Measurements from ENCODE around the gene UBQLN2. TPM values are rescaled to one million over a fixed set of nuclear protein-coding genes. Genes with fewer than 3 reads are reported as not detected.

Gene UBQLN2
- total RNA-seq, 1 donor from 2014 or later, result 39.9 TPM

GRCh38 chrX:56615282-56615681 lies 51.9 kb downstream of the UBQLN2 start:
- TF ChIP-seq CTCF (IDR thresholded peaks at IDR 0.05; ENCODE audit: insufficient read depth, low read length, poor library complexity, severe bottlenecking), result no peak
- H3K36me3 ChIP-seq (ENCODE audit: control insufficient read depth, insufficient read depth, low read length), result no peaks in the 10 kb centered on the region

More at GRCh38 chrX:56615282-56615681, 51.9 kb downstream of the UBQLN2 start:
- Histone ChIP-seq H3K27me3 (ENCODE audit: control insufficient read depth, insufficient read depth, low read length) (no peaks in the 10 kb centered on the region), H3K4me3 (ENCODE audit: low read depth, low read length) (no peak overlapping the region)
- DNase-seq (ENCODE audit: low read depth), result no peak

Other genes starting within 250 kb of the UBQLN2 start
- gene NBDY, start 165.6 kb downstream of the UBQLN2 start, total RNA-seq, result 17.0 and 21.5 TPM in 2 replicates

Measured in kidney epithelial cell (primary cell).